HG02588 (cell line): ENCODE data around the gene ADGRF1.

Experiments
- ATAC-seq: cut with Tn5 transposase; IDR thresholded peaks from one replicate; pipeline ENCODE4 v1.9.1; 2021; ENCODE audit warnings: mild to moderate bottlenecking, moderate library complexity; ENCODE audit not compliant: unreplicated experiment

ADGRF1 gene

DNA sequence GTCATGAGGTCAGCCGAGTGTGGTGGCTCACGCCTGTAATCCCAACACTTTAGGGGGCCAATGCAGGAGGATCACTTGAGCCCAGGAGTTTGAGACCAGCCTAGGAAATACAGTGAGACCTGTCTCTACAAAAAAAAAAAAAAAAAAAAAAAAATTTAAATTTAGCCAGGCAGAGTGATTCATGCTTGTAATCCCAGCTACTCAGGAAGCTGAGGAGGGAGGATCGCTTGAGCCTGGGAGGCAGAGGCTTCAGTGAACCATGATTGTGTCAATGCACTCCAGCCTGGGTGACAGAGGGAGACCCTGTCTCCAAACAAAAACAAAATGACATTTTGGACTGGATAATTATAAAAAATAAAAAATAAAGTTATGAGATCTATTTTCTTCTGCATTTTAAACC, 56.2 kb downstream of the ADGRF1 start:
- no peak for ATAC-seq

DNA sequence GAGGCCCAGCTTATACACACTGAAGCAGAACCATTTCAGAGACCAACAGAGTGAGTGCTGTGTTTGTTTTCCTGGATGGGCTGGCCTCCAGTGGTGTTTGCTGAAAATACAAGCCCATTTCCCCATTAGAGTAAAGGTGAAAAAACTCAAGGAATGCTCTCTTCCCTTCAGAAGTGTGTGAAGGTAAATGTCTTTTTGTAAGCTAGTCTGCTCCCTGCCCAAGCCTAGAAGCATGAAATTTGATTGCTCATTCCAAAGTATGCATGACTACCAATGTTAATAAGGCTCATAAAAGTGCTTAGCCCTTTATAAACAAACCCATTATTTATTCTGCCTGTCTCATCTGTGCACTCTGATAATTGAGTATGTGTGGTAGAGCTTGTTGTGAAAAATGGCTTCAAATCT, 59.1 kb downstream of the ADGRF1 start:
- no peak for ATAC-seq

DNA sequence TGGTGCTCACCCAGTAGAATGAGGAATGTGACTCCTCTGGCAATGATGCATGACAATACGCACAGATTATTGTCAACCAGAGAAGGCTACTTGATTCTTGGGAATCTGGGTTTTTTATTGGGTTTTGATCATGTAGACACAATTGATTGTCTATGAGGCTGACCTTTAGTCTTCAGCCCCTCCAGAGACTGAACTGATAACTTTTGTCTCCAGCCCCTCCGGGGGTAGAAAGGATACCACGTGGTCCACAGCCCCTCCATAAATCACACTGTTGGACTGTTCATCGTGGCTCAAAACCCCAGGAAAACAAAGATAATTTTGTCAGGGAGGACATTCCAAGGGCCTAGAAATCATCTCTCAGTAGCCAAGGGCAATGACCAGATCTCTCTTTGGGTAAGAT, 62.9 kb downstream of the ADGRF1 start:
- ATAC-seq, result no peak

DNA sequence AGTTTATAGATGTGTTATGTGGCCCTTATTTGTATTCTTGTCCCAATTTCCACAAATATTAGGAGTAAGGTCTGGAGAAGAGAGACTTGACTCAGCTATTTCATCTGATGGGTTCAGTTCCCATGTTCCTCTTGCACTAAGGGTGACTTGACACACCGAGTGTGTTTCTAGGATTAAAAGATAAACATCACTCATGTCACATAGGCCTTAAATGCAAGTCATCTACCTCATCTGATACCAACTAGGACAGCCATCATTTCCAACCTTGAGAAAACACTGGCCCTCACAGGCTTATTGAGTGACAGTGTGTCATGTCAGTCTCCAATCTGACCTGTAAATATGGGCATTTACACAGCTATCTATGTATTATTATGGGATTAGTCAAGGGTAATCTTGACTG, 67.3 kb downstream of the ADGRF1 start:
- no peak for ATAC-seq

DNA sequence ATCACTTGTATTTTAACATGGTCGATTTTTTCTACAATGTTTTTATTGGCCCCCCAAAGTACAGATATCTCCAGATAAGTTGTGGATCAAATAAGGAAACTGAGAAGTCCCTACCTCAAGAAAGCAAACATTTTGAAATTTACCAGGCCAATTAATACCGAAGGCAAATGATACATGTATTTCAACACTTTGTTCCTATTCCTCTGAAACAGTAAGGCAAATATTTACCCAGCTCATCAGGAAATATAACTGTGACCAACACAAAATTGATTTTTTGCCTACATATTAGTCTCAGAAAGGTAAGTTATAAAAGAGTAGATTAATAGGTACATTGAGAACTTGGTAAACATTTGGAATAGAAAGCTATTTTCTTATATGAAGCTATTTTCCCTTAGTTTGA, 69.1 kb downstream of the ADGRF1 start:
- ATAC-seq, result no peak

DNA sequence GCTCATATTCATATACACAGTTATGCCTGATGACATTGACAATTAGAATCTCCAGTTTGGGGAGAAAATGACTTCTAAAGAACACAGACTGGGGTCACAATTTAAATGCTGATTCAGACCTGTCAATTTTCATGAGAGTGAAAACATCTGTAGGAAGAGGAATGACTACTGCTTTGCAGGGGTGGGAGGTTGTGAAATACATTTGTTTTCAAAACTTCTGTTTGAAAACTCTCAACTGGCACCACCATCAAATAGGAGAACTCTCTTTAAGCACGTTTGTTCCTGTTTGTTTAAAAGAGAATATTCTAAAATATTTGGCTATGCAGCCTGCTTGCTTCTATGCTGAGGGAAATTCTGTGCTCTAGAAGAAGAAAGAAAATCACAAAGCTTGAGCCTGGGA, 69.6 kb downstream of the ADGRF1 start:
- ATAC-seq, result no peak

DNA sequence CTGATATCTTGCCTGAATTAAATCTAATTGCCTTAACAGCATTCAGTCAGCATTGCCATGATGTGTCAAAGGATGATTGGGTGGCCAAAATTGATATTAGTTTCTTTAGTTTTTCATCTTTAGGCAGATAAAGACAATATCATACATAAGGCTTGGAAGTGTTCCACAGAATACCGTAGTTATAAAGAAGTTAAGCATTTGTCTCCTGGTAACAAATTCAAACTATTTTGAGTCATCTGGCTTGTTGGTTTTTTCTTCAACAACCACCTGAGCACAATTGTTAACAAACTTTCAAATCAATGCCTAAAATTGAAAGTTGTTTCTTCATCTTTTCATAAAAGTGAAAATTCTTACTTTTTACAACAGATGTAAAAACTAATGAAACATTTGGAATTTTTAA, 72.9 kb downstream of the ADGRF1 start:
- ATAC-seq, result no peak

DNA sequence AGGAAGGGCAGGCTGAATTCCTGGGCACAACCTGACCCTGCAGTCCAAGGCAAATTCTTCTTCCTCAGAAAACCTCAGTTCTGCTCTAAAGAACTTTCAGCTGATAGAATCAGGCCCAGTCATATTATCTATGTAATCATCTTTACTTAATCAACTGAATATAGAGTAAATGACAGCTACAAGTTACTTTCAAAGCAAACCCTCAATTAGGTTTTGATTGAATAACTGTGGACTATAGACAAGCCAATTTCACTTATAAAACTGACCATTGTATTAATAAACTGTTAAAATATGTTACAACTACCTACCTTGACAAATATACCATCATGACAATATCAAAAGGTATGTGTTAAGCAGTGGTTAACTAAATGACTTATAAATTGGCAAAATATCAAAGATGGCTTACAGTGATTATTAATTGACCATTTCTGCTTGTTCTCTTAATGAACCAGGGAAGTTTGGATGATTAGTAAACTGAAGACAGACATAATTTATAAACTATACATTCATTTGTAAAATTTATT, 74.2 kb downstream of the ADGRF1 start:
- no peak for ATAC-seq

DNA sequence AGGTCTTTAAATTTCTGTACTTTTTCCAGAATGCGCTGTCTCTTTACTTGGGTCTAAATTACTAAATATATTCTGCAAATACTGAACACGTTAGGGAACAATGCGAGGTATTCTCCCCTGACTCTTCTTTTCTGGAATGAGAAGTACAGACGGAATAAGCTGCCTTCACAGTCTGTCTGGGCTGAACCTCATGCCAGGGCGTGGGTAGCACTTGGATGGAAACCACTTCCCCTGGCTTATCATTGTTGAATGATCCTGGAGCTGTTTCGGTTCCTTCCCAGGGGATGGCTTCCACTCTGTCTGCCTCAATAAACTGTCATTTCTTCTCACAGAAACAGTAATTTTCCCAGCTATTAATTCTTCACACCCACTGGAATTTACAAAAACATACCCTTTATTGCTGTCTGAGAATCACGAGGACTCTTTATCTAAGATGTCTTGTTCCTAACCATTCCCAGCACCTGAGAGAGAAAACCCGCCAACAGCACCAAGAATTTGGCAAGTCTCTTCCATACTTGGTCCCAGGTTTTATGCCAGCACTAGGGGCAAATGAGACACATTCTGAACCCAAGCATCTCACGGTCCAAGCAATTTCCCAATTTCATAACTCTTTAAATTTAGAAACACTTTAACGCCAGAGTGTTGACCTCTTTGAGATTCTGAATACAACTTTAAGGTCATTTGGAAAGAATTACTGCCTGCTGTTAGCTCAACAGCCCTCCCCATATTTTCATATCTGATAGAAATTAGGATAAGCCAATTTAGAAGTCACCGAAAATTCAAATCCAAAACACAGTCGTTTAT, 77.2 kb downstream of the ADGRF1 start:
- ATAC-seq, result no peak

DNA sequence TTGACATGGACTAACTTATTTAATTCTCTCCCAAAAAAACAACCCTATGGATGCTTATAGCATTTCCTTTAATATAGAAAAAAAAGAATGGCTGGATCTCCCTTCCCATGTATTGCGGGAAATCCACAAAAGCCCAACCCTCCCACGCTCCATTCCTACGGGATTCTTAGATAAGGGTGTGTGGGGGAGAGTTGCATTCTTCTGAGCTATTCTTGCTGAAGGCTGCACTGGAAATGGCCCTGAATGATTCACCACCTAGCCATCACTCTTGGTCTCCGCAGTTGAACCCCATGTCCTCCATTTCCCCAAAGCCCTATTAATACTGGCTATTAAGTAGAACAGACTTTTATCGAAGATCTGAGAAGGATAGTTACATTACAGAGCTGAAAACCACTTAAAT, 78.5 kb downstream of the ADGRF1 start:
- ATAC-seq, result no peak

DNA sequence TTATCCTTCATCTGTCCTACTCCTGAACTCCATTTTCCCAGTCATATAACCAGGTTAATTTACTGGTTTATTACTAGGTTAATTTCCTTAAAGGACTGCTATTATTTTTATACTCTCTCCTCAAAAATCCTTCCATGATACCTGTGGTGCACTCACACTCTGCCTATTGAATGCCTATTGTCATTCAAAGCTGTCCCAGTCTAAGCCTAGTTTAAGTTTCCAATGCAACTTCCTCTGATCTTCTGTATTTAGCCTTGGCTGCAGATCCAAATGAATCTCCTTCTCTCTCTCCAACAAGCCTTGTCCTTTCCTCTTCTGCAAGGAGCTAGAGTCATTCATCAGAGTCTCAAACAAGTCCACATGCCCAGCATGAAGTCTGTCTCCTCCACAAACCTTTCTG, 79.1 kb downstream of the ADGRF1 start:
- ATAC-seq, result no peak

DNA sequence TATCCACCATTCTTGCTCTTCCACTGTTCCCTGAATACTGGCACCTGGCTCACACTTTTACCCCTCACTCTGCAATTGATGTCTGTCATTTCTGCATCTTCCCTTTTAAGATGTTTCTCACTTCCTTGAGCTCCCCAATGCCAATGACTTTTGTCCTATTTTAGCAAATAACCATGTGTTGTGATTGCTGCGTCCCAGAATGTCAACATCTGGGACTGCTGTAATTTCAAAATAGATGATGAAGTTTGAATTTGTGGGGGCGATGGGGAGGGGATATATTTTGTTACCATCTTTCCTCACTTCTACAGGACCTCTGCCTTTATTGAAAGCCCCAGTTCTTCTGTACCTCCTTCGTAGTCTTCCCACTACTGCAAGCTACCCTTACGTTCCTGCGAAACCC, 80.4 kb downstream of the ADGRF1 start:
- ATAC-seq, result no peak

DNA sequence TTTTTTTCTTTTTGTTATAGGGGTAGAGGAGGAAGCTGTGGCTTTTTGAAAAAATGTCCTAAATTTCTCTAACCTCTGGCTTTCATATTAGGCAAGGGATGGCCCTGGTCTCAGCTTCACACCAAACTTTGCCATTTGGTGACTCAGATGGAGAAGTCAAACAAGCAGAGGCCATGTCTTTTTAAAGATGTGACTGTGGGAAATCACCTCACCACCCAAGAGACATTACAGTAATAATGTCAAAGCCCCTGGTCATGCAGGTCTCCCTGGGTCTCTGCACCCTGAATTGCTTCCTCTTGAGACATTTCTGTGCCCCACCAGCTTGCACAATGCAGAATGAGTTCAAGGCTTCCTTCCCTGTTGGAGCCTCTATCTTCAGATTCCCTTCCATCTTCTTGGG, 80.9 kb downstream of the ADGRF1 start:
- ATAC-seq, result no peak

DNA sequence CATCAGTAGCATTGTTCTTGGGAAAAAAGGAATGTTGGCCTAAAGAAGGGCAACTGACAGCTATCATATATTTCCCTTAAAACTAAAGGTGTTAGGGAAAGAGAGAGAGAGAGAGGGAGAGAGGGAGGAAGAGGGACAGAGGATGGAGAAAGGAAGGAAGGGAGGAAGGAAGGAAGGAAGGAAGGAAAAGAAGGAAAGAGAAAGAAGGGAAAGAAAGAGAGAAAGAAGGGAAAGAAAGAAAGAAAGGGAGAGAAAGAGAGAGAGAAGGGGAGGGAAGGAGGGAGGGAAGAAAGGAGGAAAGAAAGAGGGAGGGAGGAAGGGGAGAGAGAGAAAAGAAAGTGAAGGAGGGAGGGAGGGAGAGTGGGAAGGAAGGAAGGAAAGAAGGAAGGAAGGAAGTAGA, 82.7 kb downstream of the ADGRF1 start:
- ATAC-seq, result no peak

DNA sequence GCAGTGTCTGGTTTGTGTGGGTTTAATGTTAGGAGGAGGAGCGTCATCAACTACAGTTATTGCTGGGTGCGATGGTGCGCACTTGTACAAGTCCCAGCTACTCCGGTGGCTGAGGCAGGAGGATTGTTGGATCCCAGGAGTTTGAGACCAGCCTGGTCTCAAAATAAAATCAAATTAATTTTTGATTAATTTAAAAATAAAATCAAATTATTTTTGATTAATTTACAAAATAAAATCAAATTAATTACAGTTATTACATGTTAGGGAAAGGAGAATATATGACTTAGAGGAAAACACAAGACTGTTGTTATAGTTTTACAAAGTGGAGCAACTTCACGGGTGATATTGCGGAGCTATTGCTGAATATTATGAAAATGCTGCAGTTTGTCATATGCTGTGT, 85.7 kb downstream of the ADGRF1 start:
- ATAC-seq, result no peak

DNA sequence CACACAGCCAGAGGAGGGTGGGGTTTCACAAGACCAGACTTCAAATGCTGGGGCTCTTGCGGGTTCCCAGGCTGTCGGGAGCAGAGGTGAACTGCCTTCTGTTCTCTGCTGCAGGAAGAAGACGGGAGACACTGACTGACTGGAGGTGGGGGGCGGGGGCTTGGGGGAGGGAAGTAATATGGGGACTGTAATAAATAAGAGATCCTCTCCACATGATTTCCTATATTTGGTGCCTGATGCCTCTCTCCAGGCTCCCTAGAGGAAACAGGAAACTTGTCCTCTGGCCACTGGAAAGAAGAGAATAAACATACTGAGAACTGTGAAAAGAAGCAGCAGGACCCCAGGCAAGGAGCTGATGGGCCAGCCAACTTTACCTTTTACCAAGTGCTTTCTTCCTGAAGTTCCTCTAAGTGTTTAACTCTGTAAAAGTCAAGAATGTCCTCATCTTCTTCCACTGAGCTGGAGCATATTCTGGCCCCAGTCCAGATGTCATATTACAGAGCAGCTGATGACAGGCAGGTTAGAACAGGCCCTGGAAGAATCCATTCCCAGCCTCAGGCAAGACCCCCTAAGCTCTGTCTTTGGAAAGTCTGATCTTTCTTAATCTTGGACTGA, 87.2 kb downstream of the ADGRF1 start:
- ATAC-seq, result no peak

DNA sequence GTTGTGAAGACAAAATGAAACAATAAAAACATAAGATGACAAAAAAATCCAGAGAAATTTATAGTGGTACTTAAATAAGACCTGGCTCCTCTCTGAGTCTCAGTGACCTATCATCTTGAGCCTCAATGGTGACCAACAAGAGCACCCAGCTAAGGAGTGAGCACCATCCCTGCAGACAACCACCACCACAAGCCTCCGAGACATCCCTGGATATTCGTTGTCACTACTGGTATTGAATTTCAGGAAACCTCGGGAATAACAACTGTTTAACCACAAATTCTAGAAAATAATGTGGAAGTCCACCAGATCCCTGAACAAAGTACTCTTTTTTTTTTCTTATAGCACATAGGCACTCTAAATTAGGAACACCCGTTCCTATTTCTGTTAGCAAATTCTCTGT, 88.2 kb downstream of the ADGRF1 start:
- no peak for ATAC-seq

DNA sequence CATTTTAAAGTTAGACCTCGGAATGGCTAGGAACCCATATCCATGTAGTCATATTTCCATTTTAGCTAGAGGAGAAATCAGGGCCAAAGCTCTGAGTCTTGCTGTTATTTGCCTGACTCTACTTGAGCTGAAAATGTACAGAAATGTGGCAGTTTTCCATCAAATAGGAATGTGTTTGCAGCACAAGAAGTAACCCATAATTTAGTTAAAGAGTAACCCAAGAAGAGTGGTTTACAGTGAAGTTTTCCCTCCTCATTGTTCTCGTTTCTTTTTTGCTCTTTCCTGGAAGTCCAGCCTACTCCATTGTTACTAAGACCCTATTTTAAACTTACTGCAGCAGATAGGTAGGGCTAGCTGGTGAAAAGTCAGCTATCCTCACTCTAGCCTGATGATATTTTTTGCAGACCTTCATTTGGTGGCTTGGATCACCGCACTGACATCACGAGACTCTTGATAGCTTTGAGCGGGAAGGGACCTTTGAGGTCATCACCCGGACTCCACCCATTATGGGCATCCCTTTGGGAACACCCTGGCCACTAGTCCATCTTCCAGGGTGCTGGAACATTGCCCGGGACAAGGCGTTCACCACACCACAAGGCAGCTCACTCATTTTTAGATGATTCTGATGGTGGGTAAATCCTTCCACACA, 92.4 kb downstream of the ADGRF1 start:
- ATAC-seq, result no peak

DNA sequence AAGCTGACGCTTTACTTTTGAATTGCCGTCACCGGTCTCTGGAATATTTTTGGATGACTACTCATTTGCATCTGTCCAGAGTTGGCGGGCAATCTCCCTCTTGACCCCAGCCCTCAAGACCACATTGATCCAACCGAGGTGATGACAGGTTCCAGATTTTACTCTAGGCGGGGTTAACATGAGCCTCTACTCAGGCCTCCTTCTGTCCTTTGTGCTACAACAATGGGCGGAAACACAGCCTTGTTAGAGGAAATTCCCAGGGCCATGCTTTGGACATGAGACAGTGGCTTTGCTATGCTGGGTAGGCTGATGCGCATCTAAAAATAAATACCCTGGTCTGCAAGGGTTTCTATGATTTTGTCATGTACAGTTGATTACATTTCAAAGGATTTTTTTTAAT, 93.4 kb downstream of the ADGRF1 start:
- no peak for ATAC-seq
